ACHN (cell line): ENCODE results near the gene PRR15.

Experiments used
- DNase-seq: peaks from one replicate; pipeline ENCODE4 v3.0.0-alpha.2; 2015
- in situ Hi-C: cut with HindIII; loops from 2 replicates; pipeline ENCODE4 v1.10.0; 2017; ENCODE audit warnings: low sequenced_read_pairs, low pct_ligation_motif_present, low pct_unique_long_range_greater_than_20kb

PRR15 gene

GRCh38 chr7:29565634-29565981 lies 2.0 kb downstream of the PRR15 start:
- in situ Hi-C loops, result no loop called here
- DNase-seq, result no peak

GRCh38 chr7:29565982-29566746 lies 2.5 kb downstream of the PRR15 start:
- in situ Hi-C loops, result no loop called here
- DNase-seq, result no peak

- peak; percentile 16 for DNase-seq
- in situ Hi-C loops, result no loop called here
These were observed 3.5 kb downstream of the PRR15 start for GRCh38 chr7:29567174-29567573.

GRCh38 chr7:29569648-29570047 lies 6.0 kb downstream of the PRR15 start:
- in situ Hi-C loops, result no loop called here
- no peak for DNase-seq

GRCh38 chr7:29572558-29572957 lies 8.9 kb downstream of the PRR15 start:
- DNase-seq, result no peak
- in situ Hi-C loops, result no loop called here

- DNase-seq, result no peak
- in situ Hi-C loops, result no loop called here
These were observed 9.9 kb downstream of the PRR15 start for GRCh38 chr7:29573567-29573966.

GRCh38 chr7:29574659-29575058 lies 11.0 kb downstream of the PRR15 start:
- in situ Hi-C loops, result no loop called here
- DNase-seq, result no peak

- in situ Hi-C loops, result no loop called here
- no peak for DNase-seq
These were observed 23.7 kb downstream of the PRR15 start for GRCh38 chr7:29587195-29587808.

GRCh38 chr7:29588212-29588611 lies 24.6 kb downstream of the PRR15 start:
- in situ Hi-C loops, result no loop called here
- DNase-seq, result no peak

GRCh38 chr7:29588900-29589696 lies 25.5 kb downstream of the PRR15 start:
- DNase-seq, result peak; percentile 52
- in situ Hi-C loops, result no loop called here

GRCh38 chr7:29592866-29593265 lies 29.2 kb downstream of the PRR15 start:
- DNase-seq, result no peak
- in situ Hi-C loops, result no loop called here

GRCh38 chr7:29593459-29593858 lies 29.8 kb downstream of the PRR15 start:
- DNase-seq, result no peak
- in situ Hi-C loops, result no loop called here

- no peak for DNase-seq
These were observed 33.1 kb downstream of the PRR15 start for GRCh38 chr7:29596593-29597178.

GRCh38 chr7:29597266-29597665 lies 33.6 kb downstream of the PRR15 start:
- DNase-seq, result no peak
- in situ Hi-C loops, result no loop called here

More at GRCh38 chr7:29596593-29597178, 33.1 kb downstream of the PRR15 start:
- in situ Hi-C loops, result no loop called here

- DNase-seq, result no peak
- in situ Hi-C loops, result no loop called here
These were observed 34.5 kb downstream of the PRR15 start for GRCh38 chr7:29598137-29598536.

GRCh38 chr7:29598613-29599012 lies 35.0 kb downstream of the PRR15 start:
- DNase-seq, result no peak

GRCh38 chr7:29599026-29599425 lies 35.4 kb downstream of the PRR15 start:
- in situ Hi-C loops, result no loop called here
- DNase-seq, result no peak

More at GRCh38 chr7:29598613-29599012, 35.0 kb downstream of the PRR15 start:
- in situ Hi-C loops, result no loop called here

- no peak for DNase-seq
- in situ Hi-C loops, result no loop called here
These were observed 37.0 kb downstream of the PRR15 start for GRCh38 chr7:29600661-29601060.

GRCh38 chr7:29604052-29604451 lies 40.4 kb downstream of the PRR15 start:
- DNase-seq, result no peak
- in situ Hi-C loops, result no loop called here
